ENCODE measurements around the gene OSBPL9. TPM values are rescaled to one million over a fixed set of nuclear protein-coding genes. Genes with fewer than 3 reads are reported as not detected.
"Not testable (repeated sequence)": the region's sequence is repeated elsewhere in the genome, so short reads cannot be mapped to it uniquely, and the experiment has no call there.

Gene OSBPL9
- total and polyA plus RNA-seq, 10 of the 15 experiments (the other 5 are each of a cell fraction or from before 2014, with no cell fraction given): 25.9 to 156 (median 108) TPM

DNA sequence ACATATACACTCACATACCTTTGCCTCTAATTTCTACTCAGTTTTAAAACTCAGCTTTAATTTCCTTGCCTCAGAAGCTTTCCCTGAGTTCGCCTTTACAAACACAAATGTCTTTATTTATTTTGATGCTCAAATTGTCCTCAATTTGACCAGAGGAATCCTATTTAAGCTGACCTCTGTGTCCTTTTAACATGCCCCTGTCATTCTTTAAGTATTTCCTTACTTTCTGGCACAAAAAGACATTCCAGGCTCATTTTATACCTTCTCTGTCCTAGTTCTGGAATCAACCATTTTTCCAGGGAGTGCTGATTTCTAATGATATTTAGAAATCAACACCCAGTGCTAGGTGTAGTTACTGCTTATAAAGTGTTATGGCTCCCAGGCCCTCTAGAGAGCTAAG lies 82.5 kb downstream of the OSBPL9 start (continued):
- TF ChIP-seq SMARCA5 (IDR thresholded peaks at IDR 0.05) (no peak), RCOR1 (conservative IDR thresholded peaks at IDR 0.05; ENCODE audit: low read depth, low read length) (no peak), SUZ12 (IDR thresholded peaks at IDR 0.05; ENCODE audit: unreplicated experiment) (no peak), KLF5 (IDR thresholded peaks at IDR 0.05; ENCODE audit: partially characterized antibody) (no peak)
- TF ChIP-seq, protein P1, sequence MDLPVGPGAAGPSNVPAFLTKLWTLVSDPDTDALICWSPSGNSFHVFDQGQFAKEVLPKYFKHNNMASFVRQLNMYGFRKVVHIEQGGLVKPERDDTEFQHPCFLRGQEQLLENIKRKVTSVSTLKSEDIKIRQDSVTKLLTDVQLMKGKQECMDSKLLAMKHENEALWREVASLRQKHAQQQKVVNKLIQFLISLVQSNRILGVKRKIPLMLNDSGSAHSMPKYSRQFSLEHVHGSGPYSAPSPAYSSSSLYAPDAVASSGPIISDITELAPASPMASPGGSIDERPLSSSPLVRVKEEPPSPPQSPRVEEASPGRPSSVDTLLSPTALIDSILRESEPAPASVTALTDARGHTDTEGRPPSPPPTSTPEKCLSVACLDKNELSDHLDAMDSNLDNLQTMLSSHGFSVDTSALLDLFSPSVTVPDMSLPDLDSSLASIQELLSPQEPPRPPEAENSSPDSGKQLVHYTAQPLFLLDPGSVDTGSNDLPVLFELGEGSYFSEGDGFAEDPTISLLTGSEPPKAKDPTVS (IDR thresholded peaks at IDR 0.05; ENCODE audit: low read depth, low read length): no peak

DNA sequence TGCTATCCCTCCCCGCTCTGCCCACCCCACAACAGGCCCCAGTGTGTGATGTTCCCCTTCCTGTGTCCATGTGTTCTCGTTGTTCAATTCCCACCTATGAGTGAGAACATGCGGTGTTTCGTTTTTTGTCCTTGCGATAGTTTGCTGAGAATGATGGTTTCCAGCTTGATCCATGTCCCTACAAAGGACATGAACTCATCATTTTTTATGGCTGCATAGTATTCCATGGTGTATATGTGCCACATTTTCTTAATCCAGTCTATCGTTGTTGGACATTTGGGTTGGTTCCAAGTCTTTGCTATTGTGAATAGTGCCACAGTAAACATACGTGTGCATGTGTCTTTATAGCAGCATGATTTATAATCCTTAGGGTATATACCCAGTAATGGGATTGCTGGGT lies 84.9 kb downstream of the OSBPL9 start:
- FAIRE-seq; H3K36me3 ChIP-seq (ENCODE audit: control insufficient read depth in 2 of 2, insufficient read depth in 2 of 2, low read length in 1 of 2); RAD21 ChIA-PET (ENCODE audit: unreplicated experiment); H3K27me3 ChIP-seq (replicated peaks in 1 of 2; ENCODE audit: control insufficient read depth in 2 of 2, insufficient read depth in 2 of 2, low read length in 1 of 2); H3K9me3 ChIP-seq (replicated peaks; ENCODE audit: control insufficient read depth, insufficient read depth, low read length); POLR2A ChIA-PET; in situ Hi-C loops (cut with MboI); H2AFZ ChIP-seq (ENCODE audit: control insufficient read depth, low read depth, low read length); DNase-seq (ENCODE audit: low read depth, low spot score); ATAC-seq; H3K27ac ChIP-seq (ENCODE audit: control insufficient read depth, insufficient read depth); H3K9ac ChIP-seq (ENCODE audit: control insufficient read depth, insufficient read depth, low read length); H3K4me1 ChIP-seq (ENCODE audit: control insufficient read depth, insufficient read depth, low read length); intact Hi-C loops (cut with micrococcal nuclease; ENCODE audit: unreplicated experiment); H3K4me2 ChIP-seq (ENCODE audit: control insufficient read depth, insufficient read depth); H3K79me2 ChIP-seq (ENCODE audit: control insufficient read depth, insufficient read depth, low read length); H3K4me3 ChIP-seq; H4K20me1 ChIP-seq (ENCODE audit: control insufficient read depth, insufficient read depth); BruUV-seq (replicated peaks); CTCF ChIA-PET; SMC1A ChIA-PET (ENCODE audit: uncharacterized antibody, unreplicated experiment): not testable (repeated sequence)
- 94% methylated on average over 6 of the region's 7 CpGs for WGBS (ENCODE audit: insufficient coverage, insufficient replicate concordance, low lambda C conversion rate, missing lambda C conversion rate)

DNA sequence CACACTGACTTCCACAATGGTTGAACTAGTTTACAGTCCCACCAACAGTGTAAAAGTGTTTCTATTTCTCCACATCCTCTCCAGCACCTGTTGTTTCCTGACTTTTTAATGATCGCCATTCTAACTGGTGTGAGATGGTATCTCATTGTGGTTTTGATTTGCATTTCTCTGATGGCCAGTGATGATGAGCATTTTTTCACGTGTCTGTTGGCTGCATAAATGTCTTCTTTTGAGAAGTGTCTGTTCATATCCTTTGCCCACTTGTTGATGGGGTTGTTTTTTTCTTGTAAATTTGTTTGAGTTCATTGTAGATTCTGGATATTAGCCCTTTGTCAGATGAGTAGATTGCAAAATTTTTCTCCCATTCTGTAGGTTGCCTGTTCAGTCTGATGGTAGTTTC lies 85.3 kb downstream of the OSBPL9 start:
- H3K36me3 ChIP-seq (ENCODE audit: control insufficient read depth in 2 of 2, insufficient read depth in 2 of 2, low read length in 1 of 2); ATAC-seq; H4K20me1 ChIP-seq (ENCODE audit: control insufficient read depth, insufficient read depth); intact Hi-C loops (cut with micrococcal nuclease; ENCODE audit: unreplicated experiment); H3K4me1 ChIP-seq (ENCODE audit: control insufficient read depth, insufficient read depth, low read length); BruUV-seq (replicated peaks); DNase-seq (ENCODE audit: low read depth, low spot score); H3K4me3 ChIP-seq; CTCF ChIA-PET; POLR2A ChIA-PET; RAD21 ChIA-PET (ENCODE audit: unreplicated experiment); H3K79me2 ChIP-seq (ENCODE audit: control insufficient read depth, insufficient read depth, low read length); H3K27ac ChIP-seq (ENCODE audit: control insufficient read depth, insufficient read depth); H3K4me2 ChIP-seq (ENCODE audit: control insufficient read depth, insufficient read depth); H3K27me3 ChIP-seq (replicated peaks in 1 of 2; ENCODE audit: control insufficient read depth in 2 of 2, insufficient read depth in 2 of 2, low read length in 1 of 2); H2AFZ ChIP-seq (ENCODE audit: control insufficient read depth, low read depth, low read length); FAIRE-seq; H3K9ac ChIP-seq (ENCODE audit: control insufficient read depth, insufficient read depth, low read length); in situ Hi-C loops (cut with MboI); H3K9me3 ChIP-seq (replicated peaks; ENCODE audit: control insufficient read depth, insufficient read depth, low read length); SMC1A ChIA-PET (ENCODE audit: uncharacterized antibody, unreplicated experiment): not testable (repeated sequence)
- no CpG with 5 or more reads among the region's 2 CpGs for WGBS (ENCODE audit: insufficient coverage, insufficient replicate concordance, low lambda C conversion rate, missing lambda C conversion rate)
